HUDEP-2 (cell line): ENCODE measurements around the gene ADCY4.

Source experiments
- DNase-seq, 76 experiments: peaks; one replicate each; lab custom pipeline; 2025; ENCODE audit not compliant: unreplicated experiment in 76 of 76; lab: John Stamatoyannopoulos, UW

The ADCY4 gene

DNA sequence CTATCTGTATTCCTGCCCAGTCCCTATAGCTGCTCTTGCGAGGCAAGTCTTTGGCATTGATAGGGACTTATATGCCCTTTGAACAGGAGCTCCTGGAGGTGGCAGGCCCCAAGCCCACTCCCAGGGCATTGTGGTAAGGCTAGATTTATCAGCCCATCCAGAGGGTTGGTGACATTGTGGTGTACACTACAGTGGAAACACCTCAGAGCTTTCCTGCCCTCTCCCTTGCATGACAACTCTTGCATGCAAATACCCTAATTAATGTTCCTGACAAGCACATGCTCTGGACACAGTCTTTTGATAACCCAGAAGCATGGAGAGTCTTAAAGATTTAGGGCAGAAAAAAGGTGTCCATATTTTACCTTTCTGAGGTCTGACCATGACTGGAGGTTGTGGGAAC, 5.7 kb upstream of the ADCY4 start:
- DNase-seq = no peak

GRCh38 chr14:24339284-24340151, 4.6 kb upstream of the ADCY4 start, which contains the start of gene RIPK3:
Gene RIPK3, minus strand, starts transcription at chr14:24339991. Its CDS starts 165 bp downstream, at chr14:24339826.
- peak in 2 of 76 experiments; percentile 9 to 10 for DNase-seq

- no peak for DNase-seq
Measured at GRCh38 chr14:24338843-24339242, 4.0 kb upstream of the ADCY4 start.

- DNase-seq = no peak
Measured at GRCh38 chr14:24337824-24338175, 2.9 kb upstream of the ADCY4 start.

- DNase-seq = no peak
Measured at GRCh38 chr14:24337144-24337823, 2.4 kb upstream of the ADCY4 start.

DNA sequence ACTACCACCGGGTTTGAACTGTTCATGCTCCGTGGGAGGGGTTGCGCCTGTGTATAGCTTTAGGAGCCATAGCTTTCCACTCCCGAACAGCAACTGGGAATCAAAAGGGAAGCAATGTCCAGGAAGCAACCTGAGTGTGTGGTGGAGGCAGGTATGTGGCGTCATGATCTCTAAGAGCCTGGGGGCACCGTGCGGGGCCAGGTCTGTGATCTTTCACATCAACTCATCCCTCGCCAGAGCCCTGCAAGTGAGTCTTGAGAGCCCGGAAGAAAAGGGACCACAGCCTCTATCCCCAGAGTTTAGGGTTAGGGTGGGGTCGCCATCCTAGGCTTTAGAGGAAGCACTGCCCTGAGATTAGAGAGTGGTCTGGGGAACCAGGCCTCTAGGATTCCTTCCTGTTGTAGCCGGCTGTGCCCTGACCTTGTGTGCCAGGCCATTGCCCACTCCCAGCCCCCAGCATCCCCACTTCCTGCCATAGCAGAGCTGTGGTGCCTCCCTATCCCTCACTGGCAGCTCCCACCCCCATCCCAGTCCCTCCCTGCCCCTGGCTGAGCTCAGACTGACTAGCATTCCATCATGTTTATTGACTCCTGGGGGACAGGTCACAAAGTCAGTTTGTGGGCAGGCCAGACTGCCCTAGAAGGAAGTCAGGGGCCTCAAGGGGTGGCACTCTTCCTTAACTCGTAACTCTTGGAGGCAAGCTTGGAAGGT, 745 bp upstream of the ADCY4 start:
- DNase-seq = no peak

- peak in 58 of 76 experiments; percentile 16 to 78 (median 40) for DNase-seq
Measured at GRCh38 chr14:24332268-24332993, 2.4 kb downstream of the ADCY4 start.

DNA sequence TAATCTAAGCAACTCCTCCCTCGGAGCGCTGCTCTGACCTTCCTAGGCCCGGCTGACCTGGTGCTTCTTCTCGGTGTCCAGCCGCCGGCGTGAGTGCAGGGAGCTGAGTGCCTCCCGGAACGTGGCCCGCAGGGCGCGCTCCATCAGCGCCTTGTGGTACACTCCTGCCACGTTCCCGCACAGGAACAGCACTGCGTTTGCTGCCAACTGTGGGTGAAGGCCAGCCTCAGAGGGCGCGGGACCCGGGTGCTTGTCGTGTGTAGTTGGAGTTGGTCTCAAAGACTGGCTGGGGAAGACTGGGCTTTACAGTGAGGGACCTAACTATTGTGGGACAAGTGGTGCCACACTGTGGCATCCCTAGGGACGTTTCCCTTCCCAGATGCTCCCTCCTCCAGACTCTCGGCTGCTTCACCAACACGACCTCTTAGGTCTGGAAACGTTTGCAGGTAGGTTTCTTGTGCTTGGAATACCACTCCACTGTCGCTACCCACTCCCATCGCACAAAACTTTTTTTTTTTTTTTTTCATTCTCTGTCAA, 3.1 kb downstream of the ADCY4 start:
- DNase-seq = no peak

DNA sequence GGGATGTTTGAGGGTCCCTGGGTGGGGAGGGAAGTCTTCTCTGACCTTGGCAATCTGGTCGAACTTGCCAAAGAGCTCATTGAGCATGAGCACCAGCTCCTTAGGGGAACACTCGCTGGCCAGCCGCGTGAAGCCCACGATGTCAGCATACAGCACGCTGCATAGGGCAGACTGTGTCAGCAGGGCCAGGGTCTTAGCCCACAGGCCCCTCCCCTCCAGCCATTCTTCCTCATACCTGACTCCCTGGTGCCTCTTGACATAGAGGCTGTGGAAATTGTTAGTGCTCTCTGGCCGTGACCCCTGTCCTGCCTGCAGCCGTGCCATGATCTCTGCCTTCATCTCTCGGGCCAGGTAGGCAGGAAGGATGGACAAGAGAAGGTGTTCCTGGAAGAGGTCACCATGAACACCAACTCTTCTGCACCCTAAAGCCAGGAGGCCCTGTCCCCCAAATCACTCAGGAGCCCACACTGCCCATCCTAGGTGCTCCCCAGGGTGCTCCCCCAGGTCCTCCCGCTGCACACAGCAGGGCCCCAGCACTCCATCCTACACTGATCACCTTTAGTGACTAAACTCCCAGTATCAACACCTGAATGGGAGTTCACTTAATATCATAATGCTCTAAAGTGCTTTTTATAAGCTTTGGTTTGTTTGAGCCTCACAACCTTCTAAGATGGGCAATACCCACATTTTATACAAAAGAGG, 3.7 kb downstream of the ADCY4 start:
- no peak for DNase-seq

- DNase-seq = peak in 19 of 76 experiments; percentile 5 to 60 (median 25)
Measured at GRCh38 chr14:24329736-24330135, 5.1 kb downstream of the ADCY4 start.

DNA sequence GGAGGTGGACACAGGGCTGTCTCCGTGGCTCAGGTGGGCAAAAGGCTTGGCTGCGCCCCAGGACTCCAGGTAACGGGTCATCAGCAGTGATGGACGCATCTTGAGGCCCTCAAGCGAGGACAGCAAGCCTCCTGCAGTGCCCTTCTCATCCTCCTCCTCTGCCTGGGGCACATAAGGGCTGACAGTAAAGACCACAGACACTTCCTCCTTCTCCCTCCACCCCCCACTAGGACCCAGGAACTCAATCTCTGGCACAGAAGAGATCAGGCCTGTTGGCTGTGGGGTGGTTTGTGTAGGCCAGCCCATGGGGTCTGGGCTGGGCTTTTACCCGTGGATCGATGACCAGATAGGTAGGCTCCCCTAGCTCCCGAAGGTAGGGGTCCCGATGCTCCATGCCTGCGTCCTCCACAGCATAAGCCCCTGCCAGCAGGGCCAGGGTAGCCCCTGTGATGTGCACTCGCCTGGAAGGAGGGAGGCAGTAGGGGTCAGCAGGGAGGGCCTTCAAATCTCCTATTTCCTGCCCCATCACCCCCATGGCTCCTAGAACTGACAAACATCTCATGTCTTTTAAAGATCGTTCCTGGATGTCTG, 5.7 kb downstream of the ADCY4 start:
- DNase-seq = no peak

DNA sequence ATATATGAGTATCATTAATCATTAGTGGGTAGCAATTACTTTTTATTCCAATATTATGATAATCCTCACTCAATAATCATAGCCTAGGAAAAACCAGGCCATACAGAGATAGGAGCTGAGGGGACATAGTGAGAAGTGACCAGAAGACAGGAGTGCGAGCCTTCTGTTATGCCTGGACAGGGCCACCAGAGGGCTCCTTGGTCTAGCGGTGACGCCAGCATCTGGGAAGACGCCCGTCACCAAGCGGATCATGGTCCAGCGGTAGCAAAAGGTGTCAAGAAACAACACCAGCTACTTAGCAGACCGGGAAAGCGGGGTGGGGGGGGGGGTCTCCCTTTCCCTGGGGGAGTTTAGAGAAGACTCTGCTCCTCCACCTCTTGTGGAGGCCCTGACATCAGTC, 7.0 kb downstream of the ADCY4 start:
- DNase-seq = peak in 20 of 76 experiments; percentile 7 to 56 (median 25)

DNA sequence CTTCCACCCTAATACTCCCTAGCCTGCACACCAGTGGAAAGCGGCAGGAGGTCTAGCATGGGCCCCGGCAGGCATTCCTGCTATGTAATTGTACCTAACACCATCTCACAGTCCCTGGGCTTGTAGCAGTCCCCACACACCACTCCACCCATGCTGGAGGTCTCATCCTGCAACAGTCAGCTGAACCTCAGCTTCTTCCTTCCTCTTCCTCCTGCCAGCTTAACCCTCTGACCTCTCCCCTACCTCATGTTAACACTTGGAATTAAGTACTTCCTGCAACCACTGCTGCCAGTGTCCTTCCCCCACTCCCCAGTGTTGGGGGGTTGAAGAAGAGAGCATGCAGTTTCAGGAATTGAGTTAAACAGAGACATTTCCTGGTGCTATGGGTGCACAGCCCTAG, 7.6 kb downstream of the ADCY4 start:
- no peak for DNase-seq

DNA sequence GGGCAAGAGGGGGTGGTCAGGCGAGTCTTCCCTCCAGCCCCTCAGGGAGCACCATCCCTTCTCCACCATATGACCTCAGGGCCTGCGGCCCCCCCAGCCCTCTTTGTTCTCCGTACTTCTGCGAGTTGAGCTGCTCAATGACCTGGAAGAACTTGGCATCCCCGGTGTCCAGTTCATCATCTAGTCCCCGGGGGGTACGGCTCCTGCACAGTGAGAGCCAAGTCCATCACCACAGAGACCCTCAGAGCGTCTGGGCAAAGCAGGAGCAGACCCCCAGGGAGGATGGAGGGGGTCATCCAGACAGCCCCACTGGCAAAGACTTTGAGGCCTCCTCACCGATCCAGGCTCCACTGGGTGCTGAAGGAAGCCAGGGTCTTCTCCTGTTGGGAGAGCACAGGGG, 8.9 kb downstream of the ADCY4 start:
- DNase-seq = no peak

GRCh38 chr14:24325041-24325530, 9.8 kb downstream of the ADCY4 start:
- DNase-seq = no peak

GRCh38 chr14:24324024-24324423, 10.8 kb downstream of the ADCY4 start:
- DNase-seq = no peak

GRCh38 chr14:24323341-24323740, 11.5 kb downstream of the ADCY4 start:
- no peak for DNase-seq

DNA sequence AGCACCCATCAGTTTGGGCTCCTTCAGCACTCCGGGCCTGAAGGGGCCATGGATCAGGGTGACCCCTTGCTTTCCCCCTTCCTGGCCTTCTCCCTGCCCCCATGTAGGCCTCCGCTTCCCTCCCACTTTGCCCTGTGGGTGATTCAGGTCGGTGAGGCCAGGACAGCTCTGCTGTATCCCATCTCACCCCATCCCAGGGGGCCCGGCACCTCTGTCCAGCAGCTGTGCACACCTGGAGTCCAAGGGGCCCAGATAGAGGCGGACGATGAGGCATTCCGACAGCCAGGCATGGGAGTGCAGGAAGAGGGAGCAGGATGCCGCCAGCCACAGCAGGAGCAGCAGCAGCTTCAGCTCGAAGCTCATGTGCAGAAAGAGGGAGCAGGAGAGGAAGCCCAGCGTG, 12.2 kb downstream of the ADCY4 start:
- DNase-seq = no peak
